Muscle of leg (tissue), 11 donors: Measurements from ENCODE around the gene HM13. TPM values are rescaled to one million over a fixed set of nuclear protein-coding genes. Genes with fewer than 3 reads are reported as not detected.
A peak's percentile ranks its signal among the peaks of the same experiment; 100 is the strongest.
"Not testable (repeated sequence)": the region's sequence is repeated elsewhere in the genome, so short reads cannot be mapped to it uniquely, and the experiment has no call there.

ENCODE experiments used
- DNase-seq: peaks from one replicate; pipeline ENCODE4 v3.0.0; 2013
- H3K27ac ChIP-seq: one replicate; pipeline ENCODE4 v1.5.1; 2013; ENCODE audit warnings: mild to moderate bottlenecking, low read length, control low read depth
- H3K27me3 ChIP-seq: one replicate; pipeline ENCODE4 v1.6.1; 2013; ENCODE audit warnings: low read length; ENCODE audit not compliant: control insufficient read depth, insufficient read depth
- H3K36me3 ChIP-seq: one replicate; pipeline ENCODE4 v1.6.1; 2013; ENCODE audit warnings: low read length; ENCODE audit not compliant: control insufficient read depth, insufficient read depth
- H3K4me1 ChIP-seq: one replicate; pipeline ENCODE4 v1.6.1; 2013; ENCODE audit warnings: low read length; ENCODE audit not compliant: control insufficient read depth, insufficient read depth
- H3K4me3 ChIP-seq: one replicate; pipeline ENCODE4 v1.5.1; 2013; ENCODE audit warnings: low read length, control low read depth
- H3K9me3 ChIP-seq: replicated peaks from 2 replicates; pipeline ENCODE4 v1.6.1; 2013; ENCODE audit warnings: low read depth, low read length; ENCODE audit not compliant: control insufficient read depth
- WGBS: methylation state at CpG from one replicate; pipeline ENCODE4 v1.1.5; 2013; ENCODE audit warnings: missing lambda C conversion rate; ENCODE audit not compliant: insufficient coverage; 5-methylcytosine and 5-hydroxymethylcytosine counted together
- polyA plus RNA-seq, 8 donors: library from polyadenylated mRNA; unstranded; fragments of 120-200 nt; gene quantifications; one replicate each; pipeline versions ENCODE4 v1.2.1 to v1.2.3, GENCODE V29; 2013; ENCODE audit warnings: inconsistent platforms in 1 of 8, low replicate concordance in 1 of 8; ENCODE audit not compliant: insufficient read length in 8 of 8, insufficient read depth in 1 of 8
- total RNA-seq: library from RNA; stranded (reverse); fragments of 120-200 nt; gene quantifications from one replicate; pipeline ENCODE4 v1.2.4, GENCODE V29; 2013

The HM13 gene
- total and polyA plus RNA-seq, 9 donors = 26.4 to 105 (median 78.5) TPM

GRCh38 chr20:31581391-31581790 is 67.1 kb downstream of the HM13 start:
- H3K9me3 ChIP-seq = no peaks in the 10 kb centered on the region
- no peak overlapping the region for H3K4me3 ChIP-seq
- H3K27ac ChIP-seq = no peak overlapping the region
- DNase-seq = no peak
- 30% methylated on average over 2 of the region's 13 CpGs for WGBS
- no peaks in the 10 kb centered on the region for H3K36me3 ChIP-seq
- no peaks in the 10 kb centered on the region for H3K27me3 ChIP-seq
- H3K4me1 ChIP-seq = no peaks in the 10 kb centered on the region

DNA sequence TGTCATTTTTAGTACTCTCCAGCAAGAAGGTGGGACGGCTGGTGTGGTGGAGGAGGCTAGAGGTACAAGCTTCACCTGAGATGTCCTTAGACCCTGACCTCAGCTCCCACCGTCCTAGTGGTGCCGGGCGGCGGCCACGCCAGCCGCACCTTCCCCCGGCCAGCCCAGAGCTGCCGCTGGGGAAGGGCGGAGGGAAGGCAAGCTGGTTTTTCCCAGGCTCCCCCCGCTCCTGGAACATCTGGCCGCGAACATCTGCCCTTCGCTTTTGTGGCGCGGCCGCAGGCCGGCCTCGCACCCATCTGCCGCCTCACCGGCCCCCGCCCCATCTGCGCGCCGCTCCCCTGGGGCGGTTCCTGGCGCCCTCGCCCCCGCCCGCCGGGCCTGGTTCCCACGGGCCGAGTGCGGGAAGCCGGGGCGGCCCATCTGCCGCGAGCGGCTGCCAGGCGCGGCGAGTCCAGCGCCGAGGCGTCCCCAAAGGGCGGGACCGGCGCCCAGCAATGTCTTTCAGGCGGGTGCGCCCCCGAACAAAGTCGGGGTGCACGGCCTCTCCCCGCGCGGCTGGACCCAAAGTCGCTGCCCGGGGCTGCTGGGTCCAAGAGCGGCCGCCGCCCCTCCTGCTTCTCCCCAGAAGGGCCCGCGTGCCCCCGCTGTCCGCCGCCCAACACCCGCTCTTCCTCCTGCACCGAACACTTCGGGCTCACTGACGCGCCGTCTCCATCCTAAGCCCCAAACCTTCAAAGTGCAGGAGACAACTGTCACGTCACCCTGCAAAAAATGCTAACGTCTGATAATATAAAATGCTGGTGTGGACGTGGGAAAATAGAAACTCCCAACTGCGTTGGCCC is 73.5 kb downstream of the HM13 start:
- H3K27ac ChIP-seq = no peak overlapping the region
- DNase-seq = peak; percentile 66
- under 1% methylated on average over 65 of the region's 76 CpGs for WGBS

DNA sequence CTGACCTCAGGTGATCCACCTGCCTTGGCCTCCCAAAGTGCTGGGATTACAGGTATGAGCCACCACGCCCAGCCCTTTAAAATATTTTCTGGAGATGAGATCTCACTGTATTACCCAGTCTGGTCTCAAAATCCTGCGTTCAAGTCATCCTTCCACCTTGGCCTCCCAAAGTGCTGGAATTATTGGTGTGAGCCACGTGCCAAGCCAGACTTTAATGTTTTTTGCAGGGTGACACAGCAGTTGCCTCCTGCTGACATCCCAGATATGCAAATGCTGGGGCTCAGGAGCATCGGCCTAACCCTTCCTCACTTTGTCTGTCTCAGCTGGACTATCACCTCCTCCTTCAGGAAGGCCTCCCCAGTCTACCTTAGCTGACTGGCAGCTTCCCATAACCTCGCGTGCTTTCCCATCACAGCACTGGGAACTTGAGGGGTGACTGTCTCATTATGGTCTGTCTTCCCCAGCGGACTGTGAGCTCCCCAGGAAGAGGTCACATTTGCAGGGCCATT is 76.5 kb downstream of the HM13 start:
- Histone ChIP-seq H3K4me3 (no peak overlapping the region), H3K27me3 (no peaks in the 10 kb centered on the region), H3K36me3 (no peaks in the 10 kb centered on the region), H3K4me1 (peaks cover 18% of the 10 kb centered on the region), H3K9me3 (no peaks in the 10 kb centered on the region), H3K27ac (no peak overlapping the region)
- no peak for DNase-seq
- 67% methylated on average over 7 of the region's 7 CpGs for WGBS

More for the DNA sequence above, 73.5 kb downstream of the HM13 start:
- Histone ChIP-seq H3K4me1 (peaks cover 8% of the 10 kb centered on the region), H3K36me3 (no peaks in the 10 kb centered on the region), H3K9me3 (no peaks in the 10 kb centered on the region), H3K27me3 (no peaks in the 10 kb centered on the region), H3K4me3 (peak overlapping the region; percentile 29)

- H3K27me3 ChIP-seq = no peaks in the 10 kb centered on the region
- H3K4me1 ChIP-seq = peaks cover 16% of the 10 kb centered on the region
- no peaks in the 10 kb centered on the region for H3K9me3 ChIP-seq
- no peak overlapping the region for H3K27ac ChIP-seq
- no peak overlapping the region for H3K4me3 ChIP-seq
- H3K36me3 ChIP-seq = no peaks in the 10 kb centered on the region
- no peak for DNase-seq
- 87% methylated on average over 9 of the region's 11 CpGs for WGBS
Measured at GRCh38 chr20:31593221-31594001, 79.2 kb downstream of the HM13 start.

DNA sequence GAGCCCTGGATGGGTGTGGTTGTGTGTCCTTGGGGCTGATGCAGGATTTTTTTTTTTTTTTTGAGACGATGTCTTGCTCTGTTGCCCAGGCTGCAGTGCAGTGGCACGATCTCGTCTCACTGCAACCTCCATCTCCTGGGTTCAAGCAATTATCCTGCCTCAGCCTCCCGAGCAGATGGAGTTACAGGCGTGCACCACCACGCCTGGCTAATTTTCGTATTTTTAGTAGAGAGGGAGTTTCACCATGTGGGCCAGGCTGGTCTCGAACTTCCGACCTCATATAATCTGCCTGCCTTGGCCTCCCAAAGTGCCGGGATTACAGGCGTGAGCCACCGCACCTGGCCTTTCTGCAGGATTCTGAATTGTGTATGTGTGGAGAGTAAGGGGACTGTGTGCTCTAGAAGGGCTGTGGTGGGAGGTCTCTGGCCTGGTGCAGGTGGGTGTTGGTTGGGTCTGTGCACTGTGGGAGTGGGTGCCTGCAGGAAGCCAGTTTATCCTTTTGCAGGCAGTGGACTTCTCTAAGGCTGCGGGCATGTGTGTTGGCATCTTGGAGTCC is 79.8 kb downstream of the HM13 start:
- WGBS = 95% methylated on average over 9 of the region's 13 CpGs
- no peak for DNase-seq
- Histone ChIP-seq H3K27ac (no peak overlapping the region), H3K36me3 (no peaks in the 10 kb centered on the region), H3K4me3 (no peak overlapping the region), H3K27me3 (no peaks in the 10 kb centered on the region), H3K9me3 (no peaks in the 10 kb centered on the region), H3K4me1 (peaks cover 16% of the 10 kb centered on the region)

DNA sequence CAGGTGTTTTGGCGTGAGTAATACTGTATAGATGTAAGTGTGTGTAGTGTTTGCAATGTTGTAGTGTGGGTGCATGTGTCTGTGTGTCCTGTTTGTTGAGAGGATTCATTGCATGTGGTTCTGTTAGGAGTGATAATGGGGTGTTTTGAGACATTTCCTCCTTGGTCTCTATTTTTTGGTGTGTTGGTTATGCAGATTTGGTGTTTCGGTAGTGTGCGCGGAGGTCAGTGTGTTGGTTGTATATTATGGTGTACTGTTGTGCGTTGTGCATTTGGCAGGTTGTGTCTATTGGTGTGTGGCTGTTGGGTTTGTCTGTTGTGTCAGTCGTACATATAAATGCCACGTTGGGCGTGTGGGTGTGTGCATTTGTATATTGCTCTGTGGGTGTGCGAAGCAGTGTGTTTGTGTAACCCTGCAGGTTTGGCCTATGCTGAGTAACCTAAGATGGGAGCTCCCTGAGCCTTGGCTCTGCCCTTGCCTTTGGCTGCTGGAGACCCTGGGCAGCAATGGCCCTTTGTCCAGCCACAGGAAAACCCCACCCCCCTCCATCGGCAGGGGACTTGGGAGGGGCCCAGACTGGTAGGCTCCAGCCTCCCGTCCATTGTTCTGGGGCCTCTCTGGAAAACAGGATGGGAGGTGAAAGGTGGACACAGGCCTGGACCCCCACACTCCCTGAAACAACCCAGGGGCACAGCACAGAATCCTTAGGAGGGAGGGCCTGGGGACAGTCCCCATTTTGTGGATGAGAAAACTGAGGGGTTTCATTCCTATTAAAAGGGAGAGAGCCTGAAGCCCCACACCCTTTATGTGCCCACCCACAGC is 80.5 kb downstream of the HM13 start:
- Histone ChIP-seq H3K4me1 (peaks cover 16% of the 10 kb centered on the region), H3K27me3 (no peaks in the 10 kb centered on the region), H3K36me3 (no peaks in the 10 kb centered on the region), H3K4me3 (no peak overlapping the region), H3K9me3 (no peaks in the 10 kb centered on the region), H3K27ac (peak overlapping the region; percentile 62)
- WGBS = 75% methylated on average over 9 of the region's 11 CpGs
- DNase-seq = peak; percentile 41

GRCh38 chr20:31595380-31595653 is 81.1 kb downstream of the HM13 start:
- Histone ChIP-seq H3K4me3 (no peak overlapping the region), H3K27ac (peak overlapping the region; percentile 62), H3K27me3 (no peaks in the 10 kb centered on the region), H3K4me1 (peaks cover 16% of the 10 kb centered on the region), H3K9me3 (no peaks in the 10 kb centered on the region), H3K36me3 (no peaks in the 10 kb centered on the region)
- DNase-seq = no peak
- WGBS = 57% methylated on average over 1 of the region's 3 CpGs

GRCh38 chr20:31595654-31596411 is 81.6 kb downstream of the HM13 start:
- Histone ChIP-seq H3K4me1 (peaks cover 16% of the 10 kb centered on the region), H3K36me3 (no peaks in the 10 kb centered on the region), H3K27ac (peak overlapping the region; percentile 62), H3K4me3 (no peak overlapping the region), H3K27me3 (no peaks in the 10 kb centered on the region), H3K9me3 (no peaks in the 10 kb centered on the region)
- DNase-seq = peak; percentile 82
- WGBS = 17% methylated on average over 14 of the region's 15 CpGs

DNA sequence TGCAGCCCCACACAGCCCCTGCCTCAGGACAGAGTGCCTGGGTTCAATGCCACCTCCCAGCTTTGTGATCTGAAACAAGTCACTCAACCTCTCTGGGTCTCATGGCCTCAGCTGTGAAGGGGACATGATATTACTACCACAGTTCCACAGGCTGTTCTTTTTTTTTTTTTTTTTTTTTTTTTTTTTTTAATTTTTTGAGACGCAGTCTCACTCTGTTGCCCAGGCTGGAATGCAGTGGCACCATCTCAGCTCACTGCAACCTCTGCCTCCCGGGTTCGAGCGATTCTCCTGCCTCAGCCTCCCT is 82.1 kb downstream of the HM13 start:
- H3K36me3 ChIP-seq, H3K4me3 ChIP-seq, DNase-seq, H3K27me3 ChIP-seq, H3K9me3 ChIP-seq: not testable (repeated sequence)
- Histone ChIP-seq H3K27ac (peak overlapping the region; percentile 62), H3K4me1 (peaks cover 16% of the 10 kb centered on the region)
- no CpG with 5 or more reads among the region's 4 CpGs for WGBS
